Astrocyte (in vitro differentiated cells and primary cell): Measurements from ENCODE around the gene MSMB. TPM values are rescaled to one million over a fixed set of nuclear protein-coding genes. Genes with fewer than 3 reads are reported as not detected.

Experiments used
- DNase-seq: peaks from one replicate; pipeline ENCODE4 v3.0.0-alpha.2; 2010; ENCODE audit warnings: low read depth
- FAIRE-seq: peaks from 2 replicates; lab custom pipeline; 2011; peaks lifted over from hg19 to GRCh38; lab: Jason Lieb, UNC
- H2AFZ ChIP-seq: 2 replicates; pipeline ENCODE4 v1.6.0; 2012; ENCODE audit warnings: low read depth, low read length, inconsistent platforms
- H3K27ac ChIP-seq: 2 replicates; pipeline ENCODE4 v1.5.1; 2011; ENCODE audit warnings: low read depth, low read length, inconsistent platforms
- H3K27me3 ChIP-seq: 2 replicates; pipeline ENCODE4 v1.6.0; 2011; ENCODE audit warnings: low read length, inconsistent platforms; ENCODE audit not compliant: insufficient read depth
- H3K36me3 ChIP-seq: 2 replicates; pipeline ENCODE4 v1.5.1; 2011; ENCODE audit warnings: low read length, inconsistent platforms; ENCODE audit not compliant: insufficient read depth
- H3K4me1 ChIP-seq: 2 replicates; pipeline ENCODE4 v1.5.1; 2011; ENCODE audit warnings: low read length, inconsistent platforms; ENCODE audit not compliant: insufficient read depth
- H3K4me2 ChIP-seq: 2 replicates; pipeline ENCODE4 v1.6.0; 2012; ENCODE audit warnings: low read length, inconsistent platforms
- H3K4me3 ChIP-seq: 2 replicates; pipeline ENCODE4 v1.5.1; 2011; ENCODE audit warnings: low read depth, mild to moderate bottlenecking, low read length, inconsistent platforms; ENCODE audit not compliant: insufficient read depth
- H3K79me2 ChIP-seq: 2 replicates; pipeline ENCODE4 v1.6.0; 2012; ENCODE audit warnings: mild to moderate bottlenecking, low read length, inconsistent platforms; ENCODE audit not compliant: insufficient read depth
- H3K9ac ChIP-seq: 2 replicates; pipeline ENCODE4 v1.6.0; 2012; ENCODE audit warnings: mild to moderate bottlenecking, low read length, inconsistent platforms
- H3K9me3 ChIP-seq: 2 replicates; pipeline ENCODE4 v1.5.1; 2012; ENCODE audit warnings: low read depth, mild to moderate bottlenecking, low read length, inconsistent platforms; ENCODE audit not compliant: insufficient read depth
- H4K20me1 ChIP-seq: 2 replicates; pipeline ENCODE4 v1.6.0; 2012; ENCODE audit warnings: low read length, inconsistent platforms; ENCODE audit not compliant: insufficient read depth
- H3K27ac Mint-ChIP-seq: one replicate; pipeline ENCODE4 v1.8.0; 2021; ENCODE audit warnings: mild to moderate bottlenecking, mixed read lengths; ENCODE audit not compliant: unreplicated experiment
- H3K27me3 Mint-ChIP-seq: one replicate; pipeline ENCODE4 v1.8.0; 2021; ENCODE audit warnings: low read depth, mixed read lengths; ENCODE audit not compliant: unreplicated experiment
- H3K36me3 Mint-ChIP-seq: one replicate; pipeline ENCODE4 v1.8.0; 2021; ENCODE audit warnings: low read depth, mixed read lengths; ENCODE audit not compliant: unreplicated experiment
- H3K4me1 Mint-ChIP-seq: one replicate; pipeline ENCODE4 v1.8.0; 2021; ENCODE audit warnings: low read depth, mixed read lengths; ENCODE audit not compliant: unreplicated experiment
- H3K4me3 Mint-ChIP-seq: one replicate; pipeline ENCODE4 v1.8.0; 2021; ENCODE audit warnings: mild to moderate bottlenecking, moderate library complexity, mixed read lengths; ENCODE audit not compliant: unreplicated experiment
- H3K9me3 Mint-ChIP-seq: one replicate; pipeline ENCODE4 v1.8.0; 2021; ENCODE audit warnings: mild to moderate bottlenecking, mixed read lengths; ENCODE audit not compliant: unreplicated experiment
- CTCF ChIP-seq: IDR thresholded peaks from 2 replicates; pipeline ENCODE4 v1.5.1; 2011; ENCODE audit warnings: low read depth, mild to moderate bottlenecking, inconsistent platforms, low read length, moderate library complexity; ENCODE audit not compliant: insufficient read depth
- EZH2 ChIP-seq: IDR thresholded peaks from 2 replicates; pipeline ENCODE4 v1.6.1; 2012; ENCODE audit warnings: mild to moderate bottlenecking, low read length, inconsistent platforms; ENCODE audit not compliant: insufficient read depth
- total RNA-seq: library from RNA; stranded (reverse); gene quantifications from 2 replicates; pipeline ENCODE4 v1.2.1, GENCODE V29; 2021

MSMB gene
- total RNA-seq, 1 donor from 2014 or later = not detected

- no peak for FAIRE-seq
These were observed 8.8 kb downstream of the MSMB start for GRCh38 chr10:46037107-46037825.

GRCh38 chr10:46035923-46036849, 9.9 kb downstream of the MSMB start:
- H3K36me3 ChIP-seq = no peaks in the 10 kb centered on the region
- no peak overlapping the region for H3K27ac ChIP-seq
- H4K20me1 ChIP-seq = no peaks in the 10 kb centered on the region
- H3K36me3 Mint-ChIP-seq = no peaks in the 10 kb centered on the region
- no peak for DNase-seq
- H3K4me1 Mint-ChIP-seq = peaks cover 4% of the 10 kb centered on the region
- no peak overlapping the region for H3K27ac Mint-ChIP-seq
- H3K27me3 ChIP-seq = peaks cover 2% of the 10 kb centered on the region
- H3K4me1 ChIP-seq = peaks cover 3% of the 10 kb centered on the region
- FAIRE-seq = no peak
- peaks cover 3% of the 10 kb centered on the region for H3K27me3 Mint-ChIP-seq
- no peak overlapping the region for H2AFZ ChIP-seq
- TF ChIP-seq EZH2 = no peak
- TF ChIP-seq CTCF = no peak
- H3K4me3 ChIP-seq = no peak overlapping the region
- H3K9me3 ChIP-seq = no peaks in the 10 kb centered on the region
- H3K79me2 ChIP-seq = no peaks in the 10 kb centered on the region
- no peak overlapping the region for H3K4me2 ChIP-seq
- H3K9me3 Mint-ChIP-seq = no peaks in the 10 kb centered on the region
- no peak overlapping the region for H3K4me3 Mint-ChIP-seq
- H3K9ac ChIP-seq = no peak overlapping the region

More at GRCh38 chr10:46037107-46037825, 8.8 kb downstream of the MSMB start:
- Histone ChIP-seq H4K20me1 (no peaks in the 10 kb centered on the region), H3K9ac (no peak overlapping the region), H3K4me2 (no peak overlapping the region), H3K27ac (no peak overlapping the region), H3K27me3 (peaks cover 2% of the 10 kb centered on the region), H3K4me1 (peaks cover 3% of the 10 kb centered on the region), H3K79me2 (no peaks in the 10 kb centered on the region), H2AFZ (no peak overlapping the region), H3K36me3 (no peaks in the 10 kb centered on the region), H3K4me3 (no peak overlapping the region), H3K9me3 (no peaks in the 10 kb centered on the region)
- Mint-ChIP-seq H3K36me3 (no peaks in the 10 kb centered on the region), H3K27me3 (peaks cover 3% of the 10 kb centered on the region), H3K27ac (no peak overlapping the region), H3K9me3 (no peaks in the 10 kb centered on the region), H3K4me3 (no peak overlapping the region), H3K4me1 (peaks cover 4% of the 10 kb centered on the region)
- DNase-seq = no peak
- no peak for TF ChIP-seq EZH2
- TF ChIP-seq CTCF = no peak
